SK-N-SH treated with all-trans-retinoic acid at 6 μM for 48 hours (cell line): Measurements from ENCODE around the gene DYNC1LI1.

Experiments used
- ATAC-seq: fragments of 200-7000 bp; cut with Tn5 transposase; 3 replicates; pipeline ENCODE4 v1.9.1; 2020; ENCODE audit warnings: mild to moderate bottlenecking, moderate library complexity
- ARNTL ChIP-seq: fragments of 450-650 bp; formaldehyde crosslinking; IDR thresholded peaks from 2 replicates; pipeline ENCODE4 v1.5.0; 2020; ENCODE audit warnings: low read depth, mild to moderate bottlenecking, moderate library complexity, borderline replicate concordance
- BACH2 ChIP-seq: fragments of 250-450 bp; sonication (Bioruptor Pico); IDR thresholded peaks from 2 replicates; pipeline ENCODE4 v1.9.0; 2021; ENCODE audit warnings: mild to moderate bottlenecking, borderline replicate concordance
- CSDC2 ChIP-seq: fragments of 250-450 bp; sonication (Bioruptor Pico); IDR thresholded peaks from 2 replicates; pipeline ENCODE4 v1.5.0; 2020; ENCODE audit warnings: mild to moderate bottlenecking, moderate library complexity
- ESRRG ChIP-seq: fragments of 250-450 bp; sonication (Bioruptor Pico); IDR thresholded peaks from 2 replicates; pipeline ENCODE4 v1.6.1; 2021; ENCODE audit warnings: mild to moderate bottlenecking
- GLIS3 ChIP-seq: fragments of 250-450 bp; sonication (Bioruptor Pico); IDR thresholded peaks from 2 replicates; pipeline ENCODE4 v1.5.0; 2020; ENCODE audit warnings: mild to moderate bottlenecking, moderate library complexity
- ISL1 ChIP-seq: fragments of 250-450 bp; sonication (Bioruptor Pico); IDR thresholded peaks from 2 replicates; pipeline ENCODE4 v2.1.2; 2022; ENCODE audit warnings: mild to moderate bottlenecking, moderate library complexity
- OSR1 ChIP-seq: fragments of 250-450 bp; sonication (Bioruptor Pico); IDR thresholded peaks from 2 replicates; pipeline ENCODE4 v1.8.0; 2022; ENCODE audit warnings: moderate library complexity, mild to moderate bottlenecking, inconsistent platforms
- PATZ1 ChIP-seq: fragments of 250-450 bp; sonication (Bioruptor Pico); IDR thresholded peaks from 2 replicates; pipeline ENCODE4 v1.8.0; 2020; ENCODE audit warnings: mild to moderate bottlenecking, moderate library complexity, borderline replicate concordance
- PPARA ChIP-seq: fragments of 250-450 bp; sonication (Bioruptor Pico); IDR thresholded peaks from 2 replicates; pipeline ENCODE4 v1.5.0; 2020; ENCODE audit warnings: mild to moderate bottlenecking, borderline replicate concordance
- RARB ChIP-seq: fragments of 250-450 bp; sonication (Bioruptor Pico); IDR thresholded peaks from 2 replicates; pipeline ENCODE4 v1.8.0; 2021; ENCODE audit warnings: mild to moderate bottlenecking, moderate library complexity
- SNAI2 ChIP-seq: fragments of 250-450 bp; sonication (Bioruptor Pico); IDR thresholded peaks from 2 replicates; pipeline ENCODE4 v1.5.0; 2020; ENCODE audit warnings: mild to moderate bottlenecking, moderate library complexity
- TSHZ2 ChIP-seq: fragments of 250-450 bp; sonication (Bioruptor Pico); IDR thresholded peaks from 2 replicates; pipeline ENCODE4 v1.5.0; 2020; ENCODE audit warnings: mild to moderate bottlenecking, moderate library complexity
- ZC3H10 ChIP-seq: fragments of 250-450 bp; sonication (Bioruptor Pico); IDR thresholded peaks from 2 replicates; pipeline ENCODE4 v1.5.1; 2021; ENCODE audit warnings: mild to moderate bottlenecking, moderate library complexity
- ZFP30 ChIP-seq: fragments of 450-650 bp; formaldehyde crosslinking; IDR thresholded peaks from 2 replicates; pipeline ENCODE4 v1.5.0; 2022; ENCODE audit warnings: mild to moderate bottlenecking, moderate library complexity
- ZNF565 ChIP-seq: fragments of 450-650 bp; formaldehyde crosslinking; conservative IDR thresholded peaks from 2 replicates; pipeline ENCODE4 v1.5.0; 2020; ENCODE audit warnings: low read depth, mild to moderate bottlenecking, moderate library complexity
- ZNF70 ChIP-seq: fragments of 450-650 bp; formaldehyde crosslinking; IDR thresholded peaks from 2 replicates; pipeline ENCODE4 v1.5.0; 2020; ENCODE audit warnings: mild to moderate bottlenecking, moderate library complexity
- ZNF8 ChIP-seq: fragments of 450-650 bp; formaldehyde crosslinking; IDR thresholded peaks from 2 replicates; pipeline ENCODE4 v1.5.0; 2020; ENCODE audit warnings: mild to moderate bottlenecking, moderate library complexity
- TF ChIP-seq, protein P1 (sequence below): fragments of 250-450 bp; sonication (Bioruptor Pico); IDR thresholded peaks from 2 replicates; pipeline ENCODE4 v1.5.1; 2021; ENCODE audit warnings: mild to moderate bottlenecking, moderate library complexity
- TF ChIP-seq, protein P2 (sequence below): fragments of 250-450 bp; sonication (Bioruptor Pico); IDR thresholded peaks from 2 replicates; pipeline ENCODE4 v1.8.0; 2021; ENCODE audit warnings: low read depth, mild to moderate bottlenecking, moderate library complexity, borderline replicate concordance
- TF ChIP-seq, protein P3 (sequence below): fragments of 250-450 bp; sonication (Bioruptor Pico); IDR thresholded peaks from 2 replicates; pipeline ENCODE4 v1.5.1; 2020; ENCODE audit warnings: low read depth, mild to moderate bottlenecking, moderate library complexity

Gene DYNC1LI1

DNA sequence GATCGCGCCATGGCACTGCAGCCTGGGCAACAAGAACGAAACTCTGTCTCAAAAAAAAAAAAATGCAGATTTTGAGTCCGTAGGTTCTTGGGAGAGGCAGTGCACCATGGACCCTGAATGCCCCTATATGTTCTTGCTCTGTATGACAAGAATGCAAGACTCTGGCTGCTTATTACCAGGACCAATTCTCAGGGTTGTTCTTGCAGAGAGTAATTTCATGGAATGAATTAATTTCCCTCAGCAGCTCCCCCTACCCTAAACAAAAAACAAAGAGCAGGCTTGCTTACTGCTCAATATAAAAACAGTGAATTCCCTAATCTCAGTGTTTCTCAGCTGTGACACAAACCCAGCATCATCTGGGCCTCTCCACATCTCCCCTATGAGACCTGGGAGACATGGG, 20.5 kb upstream of the DYNC1LI1 start:
- TF ChIP-seq ESRRG (CRISPR knock-in tag) = no peak
- TF ChIP-seq, protein P1, sequence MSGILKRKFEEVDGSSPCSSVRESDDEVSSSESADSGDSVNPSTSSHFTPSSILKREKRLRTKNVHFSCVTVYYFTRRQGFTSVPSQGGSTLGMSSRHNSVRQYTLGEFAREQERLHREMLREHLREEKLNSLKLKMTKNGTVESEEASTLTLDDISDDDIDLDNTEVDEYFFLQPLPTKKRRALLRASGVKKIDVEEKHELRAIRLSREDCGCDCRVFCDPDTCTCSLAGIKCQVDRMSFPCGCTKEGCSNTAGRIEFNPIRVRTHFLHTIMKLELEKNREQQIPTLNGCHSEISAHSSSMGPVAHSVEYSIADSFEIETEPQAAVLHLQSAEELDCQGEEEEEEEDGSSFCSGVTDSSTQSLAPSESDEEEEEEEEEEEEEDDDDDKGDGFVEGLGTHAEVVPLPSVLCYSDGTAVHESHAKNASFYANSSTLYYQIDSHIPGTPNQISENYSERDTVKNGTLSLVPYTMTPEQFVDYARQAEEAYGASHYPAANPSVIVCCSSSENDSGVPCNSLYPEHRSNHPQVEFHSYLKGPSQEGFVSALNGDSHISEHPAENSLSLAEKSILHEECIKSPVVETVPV (CRISPR knock-in tag) = no peak

GRCh38 chr3:32586356-32586755, 15.7 kb upstream of the DYNC1LI1 start:
- no peak for TF ChIP-seq ISL1
- no peak for TF ChIP-seq ZC3H10
- TF ChIP-seq ZFP30 (CRISPR knock-in tag) = no peak
- no peak for TF ChIP-seq ARNTL (CRISPR knock-in tag)
- TF ChIP-seq GLIS3 (CRISPR knock-in tag) = no peak
- no peak for TF ChIP-seq ZNF70
- TF ChIP-seq RARB (CRISPR knock-in tag) = no peak
- no peak for TF ChIP-seq ZNF565 (CRISPR knock-in tag)
- TF ChIP-seq, protein P2, sequence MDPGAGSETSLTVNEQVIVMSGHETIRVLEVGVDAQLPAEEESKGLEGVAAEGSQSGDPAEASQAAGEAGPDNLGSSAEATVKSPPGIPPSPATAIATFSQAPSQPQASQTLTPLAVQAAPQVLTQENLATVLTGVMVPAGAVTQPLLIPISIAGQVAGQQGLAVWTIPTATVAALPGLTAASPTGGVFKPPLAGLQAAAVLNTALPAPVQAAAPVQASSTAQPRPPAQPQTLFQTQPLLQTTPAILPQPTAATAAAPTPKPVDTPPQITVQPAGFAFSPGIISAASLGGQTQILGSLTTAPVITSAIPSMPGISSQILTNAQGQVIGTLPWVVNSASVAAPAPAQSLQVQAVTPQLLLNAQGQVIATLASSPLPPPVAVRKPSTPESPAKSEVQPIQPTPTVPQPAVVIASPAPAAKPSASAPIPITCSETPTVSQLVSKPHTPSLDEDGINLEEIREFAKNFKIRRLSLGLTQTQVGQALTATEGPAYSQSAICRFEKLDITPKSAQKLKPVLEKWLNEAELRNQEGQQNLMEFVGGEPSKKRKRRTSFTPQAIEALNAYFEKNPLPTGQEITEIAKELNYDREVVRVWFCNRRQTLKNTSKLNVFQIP (CRISPR knock-in tag) = no peak
- no peak for TF ChIP-seq CSDC2 (CRISPR knock-in tag)
- TF ChIP-seq SNAI2 (CRISPR knock-in tag) = no peak
- TF ChIP-seq ESRRG (CRISPR knock-in tag) = no peak
- TF ChIP-seq PATZ1 (CRISPR knock-in tag) = no peak
- TF ChIP-seq ZNF8 (CRISPR knock-in tag) = no peak
- no peak for TF ChIP-seq TSHZ2 (CRISPR knock-in tag)
- no peak for TF ChIP-seq OSR1 (CRISPR knock-in tag)
- TF ChIP-seq, protein P3, sequence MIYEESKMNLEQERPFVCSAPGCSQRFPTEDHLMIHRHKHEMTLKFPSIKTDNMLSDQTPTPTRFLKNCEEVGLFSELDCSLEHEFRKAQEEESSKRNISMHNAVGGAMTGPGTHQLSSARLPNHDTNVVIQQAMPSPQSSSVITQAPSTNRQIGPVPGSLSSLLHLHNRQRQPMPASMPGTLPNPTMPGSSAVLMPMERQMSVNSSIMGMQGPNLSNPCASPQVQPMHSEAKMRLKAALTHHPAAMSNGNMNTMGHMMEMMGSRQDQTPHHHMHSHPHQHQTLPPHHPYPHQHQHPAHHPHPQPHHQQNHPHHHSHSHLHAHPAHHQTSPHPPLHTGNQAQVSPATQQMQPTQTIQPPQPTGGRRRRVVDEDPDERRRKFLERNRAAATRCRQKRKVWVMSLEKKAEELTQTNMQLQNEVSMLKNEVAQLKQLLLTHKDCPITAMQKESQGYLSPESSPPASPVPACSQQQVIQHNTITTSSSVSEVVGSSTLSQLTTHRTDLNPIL (CRISPR knock-in tag) = no peak
- no peak for TF ChIP-seq PPARA (CRISPR knock-in tag)
- TF ChIP-seq, all 23 proteins: peak for 0
- ATAC-seq = no peak

More for the DNA sequence above, 20.5 kb upstream of the DYNC1LI1 start:
- no peak for ATAC-seq

DNA sequence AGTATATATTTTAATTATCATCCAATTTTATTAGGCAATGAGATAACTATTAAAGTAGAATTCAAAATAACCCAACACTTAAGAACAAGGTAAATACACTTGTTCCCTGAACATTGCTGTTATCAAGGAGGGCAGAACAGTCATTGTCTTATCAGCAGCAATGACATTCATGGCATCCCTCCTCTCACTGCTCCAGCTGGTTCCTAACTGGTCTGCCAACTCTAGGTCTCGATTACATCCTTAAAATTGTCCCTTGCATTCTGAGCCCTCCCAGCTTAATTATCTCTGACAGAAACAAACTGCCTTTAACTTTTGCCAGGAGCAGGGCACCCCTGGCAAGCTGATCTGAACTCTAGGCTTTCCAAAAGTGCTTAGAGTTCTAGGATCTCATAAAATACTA, 14.0 kb upstream of the DYNC1LI1 start:
- ATAC-seq = no peak
- no peak for TF ChIP-seq ISL1
- no peak for TF ChIP-seq ZNF8 (CRISPR knock-in tag)
- TF ChIP-seq TSHZ2 (CRISPR knock-in tag) = no peak
- TF ChIP-seq GLIS3 (CRISPR knock-in tag) = no peak
- TF ChIP-seq BACH2 (CRISPR knock-in tag) = no peak
- no peak for TF ChIP-seq SNAI2 (CRISPR knock-in tag)
